ENCODE measurements around the gene ENTPD2. TPM values are rescaled to one million over a fixed set of nuclear protein-coding genes. Genes with fewer than 3 reads are reported as not detected.

ENTPD2 gene
- total RNA-seq, 1 experiment from 2014 or later = 8.3 TPM

DNA sequence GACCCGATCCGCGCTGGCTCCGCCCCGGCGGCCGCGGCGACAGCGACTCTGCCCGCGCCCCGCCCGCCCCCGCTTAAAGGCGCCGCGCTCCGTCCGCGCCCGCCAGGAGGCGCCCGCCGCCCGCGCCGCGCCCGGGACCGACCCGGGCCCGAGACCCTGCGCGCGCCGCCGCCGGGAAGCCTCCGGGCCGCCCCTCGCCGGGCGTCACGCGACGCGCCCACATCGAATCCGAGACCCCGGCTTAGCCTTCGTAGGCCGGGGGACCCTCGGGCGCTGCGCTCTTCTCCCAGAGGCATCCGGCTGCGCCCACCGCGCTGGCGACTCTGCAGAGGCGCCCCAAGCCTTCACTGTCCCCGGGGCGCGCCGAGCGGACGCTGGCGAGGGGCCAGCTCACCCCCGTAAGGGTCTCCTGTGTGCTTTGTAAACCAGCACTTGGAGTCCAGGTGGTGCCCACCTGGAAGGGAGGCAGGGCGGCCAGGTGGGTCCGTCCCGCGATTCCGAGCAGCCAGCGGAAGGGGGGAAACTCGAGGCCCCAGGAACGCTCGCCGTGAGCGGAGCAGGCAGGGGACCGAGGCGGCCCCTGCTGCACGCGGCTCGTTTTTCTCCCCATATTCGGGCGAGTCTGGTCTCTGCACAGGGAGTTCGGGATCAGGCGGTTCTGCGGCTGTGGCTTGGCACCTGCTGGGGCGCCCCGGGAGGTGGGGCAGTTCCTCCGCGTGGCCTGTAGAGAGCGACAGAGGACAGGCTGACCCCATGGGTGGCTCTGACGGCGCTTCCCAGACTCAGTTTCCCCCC lies 25.4 kb downstream of the ENTPD2 start (continued):
- no peak for TF ChIP-seq ATF3 (CRISPR knock-in tag; conservative IDR thresholded peaks at IDR 0.05)
- TF ChIP-seq, protein P1, sequence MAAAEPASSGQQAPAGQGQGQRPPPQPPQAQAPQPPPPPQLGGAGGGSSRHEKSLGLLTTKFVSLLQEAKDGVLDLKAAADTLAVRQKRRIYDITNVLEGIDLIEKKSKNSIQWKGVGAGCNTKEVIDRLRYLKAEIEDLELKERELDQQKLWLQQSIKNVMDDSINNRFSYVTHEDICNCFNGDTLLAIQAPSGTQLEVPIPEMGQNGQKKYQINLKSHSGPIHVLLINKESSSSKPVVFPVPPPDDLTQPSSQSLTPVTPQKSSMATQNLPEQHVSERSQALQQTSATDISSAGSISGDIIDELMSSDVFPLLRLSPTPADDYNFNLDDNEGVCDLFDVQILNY (CRISPR knock-in tag; IDR thresholded peaks at IDR 0.05) = 0 out of 2 replicates have a peak, but pooled peaks have one; percentile 24
- TF ChIP-seq CTCF (IDR thresholded peaks at IDR 0.05) = 0 out of 2 replicates have a peak, but pooled peaks have one; percentile 9
- TF ChIP-seq ZNF423 (CRISPR knock-in tag; IDR thresholded peaks at IDR 0.05) = peak; percentile 94
- TF ChIP-seq, protein P2, sequence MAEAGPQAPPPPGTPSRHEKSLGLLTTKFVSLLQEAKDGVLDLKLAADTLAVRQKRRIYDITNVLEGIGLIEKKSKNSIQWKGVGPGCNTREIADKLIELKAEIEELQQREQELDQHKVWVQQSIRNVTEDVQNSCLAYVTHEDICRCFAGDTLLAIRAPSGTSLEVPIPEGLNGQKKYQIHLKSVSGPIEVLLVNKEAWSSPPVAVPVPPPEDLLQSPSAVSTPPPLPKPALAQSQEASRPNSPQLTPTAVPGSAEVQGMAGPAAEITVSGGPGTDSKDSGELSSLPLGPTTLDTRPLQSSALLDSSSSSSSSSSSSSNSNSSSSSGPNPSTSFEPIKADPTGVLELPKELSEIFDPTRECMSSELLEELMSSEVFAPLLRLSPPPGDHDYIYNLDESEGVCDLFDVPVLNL (CRISPR knock-in tag; IDR thresholded peaks at IDR 0.05; ENCODE audit: borderline replicate concordance, low read depth) = no peak
- no peak for TF ChIP-seq GRHL2 (CRISPR knock-in tag; IDR thresholded peaks at IDR 0.05; ENCODE audit: insufficient replicate concordance, severe bottlenecking)

- peak within 1 kb of the TSS; percentile 69 for H3K4me3 Mint-ChIP-seq
- peaks cover 17% of the 10 kb centered on the region for H3K27me3 Mint-ChIP-seq (ENCODE audit: low read depth)
- TF ChIP-seq, protein P1 (CRISPR knock-in tag; IDR thresholded peaks at IDR 0.05) = 0 out of 2 replicates have a peak, but pooled peaks have one; percentile 43
- TF ChIP-seq GABPB1 (CRISPR knock-in tag; IDR thresholded peaks at IDR 0.05) = no peak
- no peak within 1 kb of the TSS for H3K27ac Mint-ChIP-seq
- no peak; the same call in none of the 2 replicates for ATAC-seq
- DNase-seq (ENCODE audit: low spot score) = peak; percentile 41
- H3K9me3 Mint-ChIP-seq = no peaks in the 10 kb centered on the region
- ChIA-PET POLR2A (no interaction called here), CTCF (interaction anchor here (0.6 to 3.8 kb wide), 28 partner anchors 8 to 249 kb away, joined by 3 to 58 read pairs (median 12); partner anchors contain the start of genes CCDC183, CLIC3, ENTPD2 and FBXW5)
- H3K4me1 Mint-ChIP-seq = 0 out of 2 replicates have a peak, but pooled peaks cover 2% of the 10 kb centered on the region
- H3K36me3 Mint-ChIP-seq = no peaks in the 10 kb centered on the region
Measured at GRCh38 chr9:137027369-137028262, 26.2 kb downstream of the ENTPD2 start, which contains the start of gene ABCA2. TSS of gene ABCA2 (minus strand) at chr9:137028237. CDS start at chr9:137028140, 97 bp downstream.

GRCh38 chr9:137026828-137027227 lies 27.0 kb downstream of the ENTPD2 start:
- Mint-ChIP-seq H3K9me3 (no peaks in the 10 kb centered on the region), H3K4me3 (peak overlapping the region; percentile 69), H3K27ac (no peak overlapping the region), H3K4me1 (peaks cover 2% of the 10 kb centered on the region; the same call in 1 of the 2 replicates), H3K27me3 (ENCODE audit: low read depth) (peaks cover 17% of the 10 kb centered on the region), H3K36me3 (no peaks in the 10 kb centered on the region)
- CTCF ChIA-PET = interaction anchor here (0.6 to 3.8 kb wide), 10 partner anchors 8 to 210 kb away, joined by 3 to 38 read pairs (median 4); partner anchors contain the start of genes MAN1B1 and NPDC1
- POLR2A ChIA-PET = no interaction called here
- TF ChIP-seq, protein P3, sequence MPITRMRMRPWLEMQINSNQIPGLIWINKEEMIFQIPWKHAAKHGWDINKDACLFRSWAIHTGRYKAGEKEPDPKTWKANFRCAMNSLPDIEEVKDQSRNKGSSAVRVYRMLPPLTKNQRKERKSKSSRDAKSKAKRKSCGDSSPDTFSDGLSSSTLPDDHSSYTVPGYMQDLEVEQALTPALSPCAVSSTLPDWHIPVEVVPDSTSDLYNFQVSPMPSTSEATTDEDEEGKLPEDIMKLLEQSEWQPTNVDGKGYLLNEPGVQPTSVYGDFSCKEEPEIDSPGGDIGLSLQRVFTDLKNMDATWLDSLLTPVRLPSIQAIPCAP (CRISPR knock-in tag; IDR thresholded peaks at IDR 0.05) = no peak
- TF ChIP-seq SOX15 (CRISPR knock-in tag; IDR thresholded peaks at IDR 0.05) (no peak), NFATC4 (CRISPR knock-in tag; IDR thresholded peaks at IDR 0.05) (no peak), ZNF396 (CRISPR knock-in tag; IDR thresholded peaks at IDR 0.05; ENCODE audit: borderline replicate concordance) (no peak), CTCF (IDR thresholded peaks at IDR 0.05) (no peak)
- TF ChIP-seq, protein P2 (CRISPR knock-in tag; IDR thresholded peaks at IDR 0.05; ENCODE audit: borderline replicate concordance, low read depth) = no peak
- TF ChIP-seq, protein P4, sequence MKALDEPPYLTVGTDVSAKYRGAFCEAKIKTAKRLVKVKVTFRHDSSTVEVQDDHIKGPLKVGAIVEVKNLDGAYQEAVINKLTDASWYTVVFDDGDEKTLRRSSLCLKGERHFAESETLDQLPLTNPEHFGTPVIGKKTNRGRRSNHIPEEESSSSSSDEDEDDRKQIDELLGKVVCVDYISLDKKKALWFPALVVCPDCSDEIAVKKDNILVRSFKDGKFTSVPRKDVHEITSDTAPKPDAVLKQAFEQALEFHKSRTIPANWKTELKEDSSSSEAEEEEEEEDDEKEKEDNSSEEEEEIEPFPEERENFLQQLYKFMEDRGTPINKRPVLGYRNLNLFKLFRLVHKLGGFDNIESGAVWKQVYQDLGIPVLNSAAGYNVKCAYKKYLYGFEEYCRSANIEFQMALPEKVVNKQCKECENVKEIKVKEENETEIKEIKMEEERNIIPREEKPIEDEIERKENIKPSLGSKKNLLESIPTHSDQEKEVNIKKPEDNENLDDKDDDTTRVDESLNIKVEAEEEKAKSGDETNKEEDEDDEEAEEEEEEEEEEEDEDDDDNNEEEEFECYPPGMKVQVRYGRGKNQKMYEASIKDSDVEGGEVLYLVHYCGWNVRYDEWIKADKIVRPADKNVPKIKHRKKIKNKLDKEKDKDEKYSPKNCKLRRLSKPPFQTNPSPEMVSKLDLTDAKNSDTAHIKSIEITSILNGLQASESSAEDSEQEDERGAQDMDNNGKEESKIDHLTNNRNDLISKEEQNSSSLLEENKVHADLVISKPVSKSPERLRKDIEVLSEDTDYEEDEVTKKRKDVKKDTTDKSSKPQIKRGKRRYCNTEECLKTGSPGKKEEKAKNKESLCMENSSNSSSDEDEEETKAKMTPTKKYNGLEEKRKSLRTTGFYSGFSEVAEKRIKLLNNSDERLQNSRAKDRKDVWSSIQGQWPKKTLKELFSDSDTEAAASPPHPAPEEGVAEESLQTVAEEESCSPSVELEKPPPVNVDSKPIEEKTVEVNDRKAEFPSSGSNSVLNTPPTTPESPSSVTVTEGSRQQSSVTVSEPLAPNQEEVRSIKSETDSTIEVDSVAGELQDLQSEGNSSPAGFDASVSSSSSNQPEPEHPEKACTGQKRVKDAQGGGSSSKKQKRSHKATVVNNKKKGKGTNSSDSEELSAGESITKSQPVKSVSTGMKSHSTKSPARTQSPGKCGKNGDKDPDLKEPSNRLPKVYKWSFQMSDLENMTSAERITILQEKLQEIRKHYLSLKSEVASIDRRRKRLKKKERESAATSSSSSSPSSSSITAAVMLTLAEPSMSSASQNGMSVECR (CRISPR knock-in tag; IDR thresholded peaks at IDR 0.05; ENCODE audit: borderline replicate concordance) = no peak
- ATAC-seq (no peak), DNase-seq (ENCODE audit: low spot score) (no peak)
